ENCODE data around the gene MMP11. TPM values are rescaled to one million over a fixed set of nuclear protein-coding genes. Genes with fewer than 3 reads are reported as not detected.
A peak's percentile ranks its signal among the peaks of the same experiment; 100 is the strongest.

MMP11 gene
- total RNA-seq, 2 experiments from 2014 or later, result 0.44 to 0.64 TPM

- H3K27ac Mint-ChIP-seq, result no peak overlapping the region
- H3K36me3 Mint-ChIP-seq, result no peaks in the 10 kb centered on the region
- no peaks in the 10 kb centered on the region for H3K27me3 Mint-ChIP-seq
- no peak overlapping the region for H3K4me3 Mint-ChIP-seq
- no peak for DNase-seq
- H3K4me1 Mint-ChIP-seq, result peaks cover 10% of the 10 kb centered on the region
- no peaks in the 10 kb centered on the region for H3K9me3 Mint-ChIP-seq
These were observed 10.1 kb downstream of the MMP11 start for GRCh38 chr22:23782703-23783102.

- Mint-ChIP-seq H3K9me3 (no peaks in the 10 kb centered on the region), H3K4me3 (no peak overlapping the region), H3K27me3 (no peaks in the 10 kb centered on the region), H3K4me1 (peaks cover 14% of the 10 kb centered on the region), H3K27ac (no peak overlapping the region), H3K36me3 (peaks cover 5% of the 10 kb centered on the region)
- no peak for DNase-seq
These were observed 10.9 kb downstream of the MMP11 start for GRCh38 chr22:23783265-23784150.

GRCh38 chr22:23784215-23784732 is 11.6 kb downstream of the MMP11 start:
- no peak overlapping the region for H3K4me3 Mint-ChIP-seq
- H3K27ac Mint-ChIP-seq, result peak overlapping the region; percentile 0
- DNase-seq, result no peak
- H3K27me3 Mint-ChIP-seq, result no peaks in the 10 kb centered on the region
- H3K36me3 Mint-ChIP-seq, result peaks cover 6% of the 10 kb centered on the region
- H3K9me3 Mint-ChIP-seq, result no peaks in the 10 kb centered on the region
- peaks cover 16% of the 10 kb centered on the region for H3K4me1 Mint-ChIP-seq

GRCh38 chr22:23786261-23786710 is 13.6 kb downstream of the MMP11 start:
- peak; percentile 28 for DNase-seq
- Mint-ChIP-seq H3K27ac (peak overlapping the region; percentile 94), H3K4me3 (peak overlapping the region; percentile 90), H3K27me3 (no peaks in the 10 kb centered on the region), H3K4me1 (peaks cover 19% of the 10 kb centered on the region), H3K9me3 (no peaks in the 10 kb centered on the region), H3K36me3 (peaks cover 6% of the 10 kb centered on the region)

GRCh38 chr22:23786752-23787599 is 14.3 kb downstream of the MMP11 start, which contains the start of gene SMARCB1:
SMARCB1 (plus strand) TSS chr22:23786966; CDS start chr22:23787170, 204 bp downstream.
- H3K36me3 Mint-ChIP-seq, result peaks cover 9% of the 10 kb centered on the region
- H3K27me3 Mint-ChIP-seq, result no peaks in the 10 kb centered on the region
- no peaks in the 10 kb centered on the region for H3K9me3 Mint-ChIP-seq
- H3K27ac Mint-ChIP-seq, result peak within 1 kb of the TSS; percentile 94
- DNase-seq, result peak; percentile 89
- peaks cover 24% of the 10 kb centered on the region for H3K4me1 Mint-ChIP-seq
- H3K4me3 Mint-ChIP-seq, result peak within 1 kb of the TSS; percentile 90

- DNase-seq, result no peak
- peaks cover 9% of the 10 kb centered on the region for H3K36me3 Mint-ChIP-seq
- H3K27ac Mint-ChIP-seq, result peak overlapping the region; percentile 88
- no peaks in the 10 kb centered on the region for H3K9me3 Mint-ChIP-seq
- H3K4me1 Mint-ChIP-seq, result peaks cover 30% of the 10 kb centered on the region
- no peaks in the 10 kb centered on the region for H3K27me3 Mint-ChIP-seq
- H3K4me3 Mint-ChIP-seq, result peak overlapping the region; percentile 90
These were observed 14.9 kb downstream of the MMP11 start for GRCh38 chr22:23787600-23787896.

- peak overlapping the region; percentile 88 for H3K27ac Mint-ChIP-seq
- peaks cover 32% of the 10 kb centered on the region for H3K4me1 Mint-ChIP-seq
- DNase-seq, result no peak
- no peaks in the 10 kb centered on the region for H3K9me3 Mint-ChIP-seq
- H3K4me3 Mint-ChIP-seq, result peak overlapping the region; percentile 90
- H3K36me3 Mint-ChIP-seq, result peaks cover 9% of the 10 kb centered on the region
- no peaks in the 10 kb centered on the region for H3K27me3 Mint-ChIP-seq
These were observed 15.3 kb downstream of the MMP11 start for GRCh38 chr22:23787910-23788309.

- peaks cover 34% of the 10 kb centered on the region for H3K4me1 Mint-ChIP-seq
- no peaks in the 10 kb centered on the region for H3K9me3 Mint-ChIP-seq
- no peak overlapping the region for H3K27ac Mint-ChIP-seq
- no peak for DNase-seq
- H3K4me3 Mint-ChIP-seq, result no peak overlapping the region
- peaks cover 11% of the 10 kb centered on the region for H3K36me3 Mint-ChIP-seq
- H3K27me3 Mint-ChIP-seq, result no peaks in the 10 kb centered on the region
These were observed 16.5 kb downstream of the MMP11 start for GRCh38 chr22:23789121-23789520.

- Mint-ChIP-seq H3K27ac (no peak overlapping the region), H3K9me3 (no peaks in the 10 kb centered on the region), H3K36me3 (peaks cover 11% of the 10 kb centered on the region), H3K4me1 (peaks cover 30% of the 10 kb centered on the region), H3K4me3 (no peak overlapping the region), H3K27me3 (no peaks in the 10 kb centered on the region)
- DNase-seq, result no peak
These were observed 17.0 kb downstream of the MMP11 start for GRCh38 chr22:23789638-23790037.

- no peaks in the 10 kb centered on the region for H3K9me3 Mint-ChIP-seq
- H3K4me3 Mint-ChIP-seq, result no peak overlapping the region
- peaks cover 12% of the 10 kb centered on the region for H3K36me3 Mint-ChIP-seq
- no peak overlapping the region for H3K27ac Mint-ChIP-seq
- no peaks in the 10 kb centered on the region for H3K27me3 Mint-ChIP-seq
- peaks cover 30% of the 10 kb centered on the region for H3K4me1 Mint-ChIP-seq
- DNase-seq, result no peak
These were observed 18.4 kb downstream of the MMP11 start for GRCh38 chr22:23790819-23791737.

- Mint-ChIP-seq H3K36me3 (peaks cover 19% of the 10 kb centered on the region), H3K4me3 (no peak overlapping the region), H3K4me1 (peaks cover 26% of the 10 kb centered on the region), H3K9me3 (no peaks in the 10 kb centered on the region), H3K27me3 (no peaks in the 10 kb centered on the region), H3K27ac (peak overlapping the region; percentile 44)
- no peak for DNase-seq
These were observed 19.3 kb downstream of the MMP11 start for GRCh38 chr22:23791738-23792645.

GRCh38 chr22:23793326-23793725 is 20.7 kb downstream of the MMP11 start:
- Mint-ChIP-seq H3K4me1 (peaks cover 20% of the 10 kb centered on the region), H3K27ac (no peak overlapping the region), H3K4me3 (no peak overlapping the region), H3K27me3 (no peaks in the 10 kb centered on the region), H3K9me3 (no peaks in the 10 kb centered on the region), H3K36me3 (peaks cover 20% of the 10 kb centered on the region)
- no peak for DNase-seq

- H3K4me3 Mint-ChIP-seq, result no peak overlapping the region
- H3K4me1 Mint-ChIP-seq, result peaks cover 14% of the 10 kb centered on the region
- no peaks in the 10 kb centered on the region for H3K27me3 Mint-ChIP-seq
- peaks cover 19% of the 10 kb centered on the region for H3K36me3 Mint-ChIP-seq
- DNase-seq, result no peak
- H3K9me3 Mint-ChIP-seq, result no peaks in the 10 kb centered on the region
- H3K27ac Mint-ChIP-seq, result no peak overlapping the region
These were observed 23.8 kb downstream of the MMP11 start for GRCh38 chr22:23796461-23796860.
